Left renal pelvis (tissue), 4 donors: ENCODE results near the gene STYXL1. TPM values are rescaled to one million over a fixed set of nuclear protein-coding genes. Genes with fewer than 3 reads are reported as not detected.

Experiments
- DNase-seq, 4 donors: peaks; one replicate each; pipeline ENCODE4 v3.0.0-alpha.2; 2013; ENCODE audit warnings: low read depth in 4 of 4, low spot score in 3 of 4
- polyA plus RNA-seq, 4 donors: library from polyadenylated mRNA; unstranded; fragments of 120-200 nt; gene quantifications; one replicate each; pipeline ENCODE4 v1.2.1, GENCODE V29; 2013; ENCODE audit not compliant: insufficient read length in 4 of 4

STYXL1 gene
- polyA plus RNA-seq, 4 donors, result 27.3 to 55.3 (median 38.9) TPM

DNA sequence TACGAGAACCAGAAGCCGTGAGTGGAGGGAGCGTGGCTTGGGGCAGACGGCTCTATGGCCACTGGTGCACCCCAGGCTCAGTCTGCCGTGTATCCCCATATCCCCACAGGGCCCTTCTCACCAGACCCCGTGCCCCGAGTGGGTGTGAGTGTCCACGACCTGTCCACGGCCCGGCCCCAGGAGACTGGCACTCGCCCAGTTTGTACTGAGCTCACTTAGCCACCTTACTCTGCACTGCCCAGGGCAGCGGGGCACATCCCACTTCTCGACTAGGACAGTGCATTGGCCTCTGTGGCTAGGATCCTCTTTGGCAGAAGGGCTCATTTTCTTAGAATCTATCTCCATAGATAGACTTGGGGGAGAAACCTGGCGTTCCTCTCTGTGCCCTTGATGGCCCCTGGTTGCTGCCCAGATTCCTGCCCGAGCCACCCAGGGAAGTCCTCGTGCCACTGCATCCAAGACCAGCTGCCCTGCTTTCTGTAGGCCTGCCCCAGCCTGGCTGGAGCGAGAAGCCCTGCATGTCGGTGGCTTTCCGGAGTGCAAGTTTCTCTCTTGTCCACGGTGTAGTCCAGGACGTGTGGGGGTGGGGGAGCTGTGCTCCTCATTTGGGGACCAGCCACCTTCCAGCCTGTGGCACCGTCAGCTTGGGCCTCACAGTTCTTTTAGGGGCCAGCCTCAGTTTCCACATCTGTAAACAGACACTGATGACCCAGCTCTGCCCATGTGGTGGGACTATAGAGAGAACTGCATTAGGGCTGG lies 65.3 kb downstream of the STYXL1 start:
- no peak for DNase-seq

DNA sequence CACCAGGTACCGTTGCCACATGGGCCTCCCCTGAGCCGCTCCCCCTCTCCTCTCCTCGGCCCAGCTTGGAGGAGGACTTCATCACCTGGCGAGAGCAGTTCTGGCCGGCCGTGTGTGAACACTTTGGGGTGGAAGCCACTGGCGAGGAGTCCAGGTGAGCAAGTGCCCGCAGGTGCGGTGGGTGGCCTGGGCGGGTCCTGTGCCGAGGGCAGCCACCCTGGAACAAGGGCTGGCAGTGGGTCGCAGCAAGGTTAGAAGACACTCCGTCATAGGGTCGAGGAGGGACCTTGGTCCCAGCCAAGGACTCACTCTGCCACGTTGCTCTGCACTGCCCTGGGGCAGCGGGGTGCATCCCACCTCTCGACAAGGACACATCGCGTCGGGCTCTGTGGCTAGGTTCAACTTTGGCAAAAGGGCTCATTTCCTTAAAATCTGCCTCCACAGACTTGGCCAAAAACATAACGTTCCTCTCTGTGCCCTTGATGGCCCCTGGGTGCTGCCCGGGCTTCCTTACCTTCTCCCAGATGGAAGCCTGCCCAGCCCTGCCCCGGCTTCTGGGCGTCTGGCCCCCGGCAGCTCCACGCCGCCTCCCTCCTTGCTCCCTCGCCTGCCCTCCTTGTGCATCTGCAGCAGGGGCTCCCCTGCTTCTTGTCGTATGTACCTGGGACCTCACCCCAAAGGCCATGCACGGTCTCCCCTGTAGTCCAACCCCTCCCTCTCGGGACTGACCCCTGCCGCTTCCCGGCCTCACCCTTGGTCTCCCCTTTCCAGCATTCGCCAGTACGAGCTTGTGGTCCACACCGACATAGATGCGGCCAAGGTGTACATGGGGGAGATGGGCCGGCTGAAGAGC lies 66.1 kb downstream of the STYXL1 start:
- no peak for DNase-seq

DNA sequence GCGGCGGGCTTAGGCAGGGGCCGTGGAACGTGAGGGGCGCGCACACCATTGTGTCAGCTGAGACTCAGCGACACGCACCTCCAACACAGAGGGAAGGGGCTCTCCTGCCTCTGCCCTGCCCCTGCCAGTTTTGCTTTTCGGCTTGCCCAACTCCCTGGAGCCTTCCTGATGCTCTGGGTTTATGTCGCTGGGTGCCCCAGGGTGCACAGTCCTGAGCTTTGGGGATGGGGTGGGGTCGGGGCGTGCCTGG lies 66.7 kb downstream of the STYXL1 start:
- no peak for DNase-seq

DNA sequence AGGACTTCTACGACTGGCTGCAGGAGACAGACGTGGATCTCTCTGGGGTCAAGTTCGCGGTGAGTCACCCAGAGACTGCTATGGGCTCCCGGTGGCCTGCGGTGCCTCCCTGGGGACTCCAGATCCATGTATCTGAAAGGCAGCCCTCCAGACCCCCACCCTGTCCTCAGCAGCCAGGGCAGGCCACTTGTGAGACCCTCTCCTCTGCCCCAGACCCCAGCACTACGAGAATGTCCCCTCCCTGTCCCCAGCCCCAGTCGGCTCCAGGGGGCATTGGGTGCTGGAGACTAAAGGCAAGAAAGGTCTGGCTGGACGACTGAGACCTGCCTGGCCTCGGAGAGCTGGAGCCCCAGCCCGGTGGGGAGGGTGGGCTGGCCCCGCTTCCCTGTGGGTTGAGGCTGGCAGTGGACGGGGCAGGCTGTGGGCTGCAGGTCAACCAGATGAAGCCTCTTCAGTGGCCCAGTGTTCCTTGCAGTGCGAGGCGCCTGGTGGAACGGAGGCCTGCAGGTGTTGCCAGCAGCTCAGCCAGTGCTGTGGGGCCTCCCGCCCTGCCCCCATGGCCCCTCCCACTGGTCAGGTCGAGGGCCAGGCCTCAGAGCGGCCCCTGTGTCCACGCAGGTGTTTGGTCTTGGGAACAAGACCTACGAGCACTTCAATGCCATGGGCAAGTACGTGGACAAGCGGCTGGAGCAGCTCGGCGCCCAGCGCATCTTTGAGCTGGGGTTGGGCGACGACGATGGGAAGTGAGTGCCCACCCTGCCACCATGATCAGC lies 67.2 kb downstream of the STYXL1 start:
- DNase-seq, result no peak

DNA sequence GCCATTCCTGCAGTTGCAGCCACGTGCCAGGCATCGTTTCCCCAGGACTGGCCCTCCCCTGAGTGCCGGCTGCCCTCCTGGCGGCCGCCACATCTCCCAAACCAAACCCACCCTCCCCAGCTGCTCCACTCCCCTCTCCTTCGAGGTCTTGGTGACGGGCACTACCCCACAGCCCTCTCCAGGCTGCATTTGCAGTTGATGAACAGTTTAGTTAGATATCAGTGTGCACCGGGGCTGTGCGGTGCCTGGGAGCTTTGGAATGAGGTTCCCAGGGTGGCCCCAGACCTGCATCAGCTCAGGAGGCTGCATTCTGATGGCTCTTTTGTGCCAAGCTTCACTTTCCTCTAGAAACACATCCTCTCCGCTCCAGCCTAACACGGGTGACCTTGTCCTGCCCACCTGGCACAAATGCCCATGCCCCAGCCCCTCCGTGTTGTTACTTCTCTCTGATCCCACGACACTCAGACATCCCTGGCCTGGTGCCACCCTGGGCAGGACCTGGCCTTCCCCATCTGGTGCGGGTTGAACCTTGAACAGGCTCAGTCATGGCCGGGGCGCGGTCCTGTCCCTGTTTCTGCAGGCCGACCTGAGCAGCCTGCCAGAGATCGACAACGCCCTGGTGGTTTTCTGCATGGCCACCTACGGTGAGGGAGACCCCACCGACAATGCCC lies 67.9 kb downstream of the STYXL1 start:
- no peak for DNase-seq

DNA sequence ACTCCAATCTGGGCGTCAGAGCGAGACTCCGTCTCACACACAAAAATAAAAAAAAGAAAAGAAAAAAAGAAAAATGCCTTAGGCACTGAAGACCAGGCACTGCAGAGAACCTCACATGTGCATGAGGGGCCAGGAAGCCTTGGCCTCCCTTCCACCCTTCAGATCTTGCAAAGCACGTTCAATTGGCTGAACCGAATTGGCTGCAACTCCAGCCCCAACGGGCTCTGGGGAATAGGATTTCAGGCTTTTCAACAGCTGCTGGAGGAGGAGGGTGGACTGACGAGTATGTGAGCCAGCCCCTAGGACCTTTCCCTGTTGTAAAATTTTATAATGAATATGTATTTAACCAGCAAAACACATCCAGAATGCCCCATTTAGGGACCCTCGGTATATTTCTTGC lies 70.1 kb downstream of the STYXL1 start:
- DNase-seq, result no peak

DNA sequence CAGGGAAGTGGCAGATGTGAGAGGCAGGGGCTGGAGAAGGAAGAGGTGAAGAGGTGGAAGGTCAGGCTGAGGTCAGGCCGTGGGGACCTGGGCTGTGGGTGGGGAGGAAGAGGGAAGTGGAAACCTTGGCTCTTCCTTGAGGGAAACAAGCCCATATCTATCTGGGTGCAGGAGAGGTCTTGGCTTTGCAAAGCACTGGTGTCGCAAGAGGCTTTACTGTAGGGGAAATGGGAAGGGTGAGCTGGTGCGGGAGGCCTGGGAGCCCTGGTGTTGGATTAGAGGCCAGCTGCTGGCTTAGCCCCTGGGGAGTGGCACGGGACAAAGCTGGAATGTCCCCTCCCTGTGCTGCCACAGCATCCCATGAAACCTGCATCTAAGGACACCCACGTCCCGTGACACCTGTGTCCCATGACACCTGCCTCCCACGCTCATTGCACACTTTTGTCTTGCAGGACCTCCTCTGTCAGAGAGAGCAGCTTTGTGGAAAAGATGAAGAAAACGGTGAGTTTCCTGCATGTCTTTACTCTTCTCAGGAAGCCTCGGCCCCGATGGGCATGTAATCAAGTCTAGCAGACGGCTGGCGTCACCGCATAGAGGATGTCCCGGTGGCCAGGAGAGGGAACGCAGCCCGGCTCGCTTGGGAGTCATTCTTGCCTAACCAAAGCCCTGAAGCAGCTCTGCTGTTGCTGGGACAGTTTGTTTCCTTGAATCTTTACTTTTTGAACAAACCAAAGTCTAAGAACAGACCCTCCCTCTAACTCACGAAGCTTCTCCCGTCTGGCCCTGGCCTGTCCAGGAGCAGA lies 75.6 kb downstream of the STYXL1 start:
- no peak for DNase-seq

DNA sequence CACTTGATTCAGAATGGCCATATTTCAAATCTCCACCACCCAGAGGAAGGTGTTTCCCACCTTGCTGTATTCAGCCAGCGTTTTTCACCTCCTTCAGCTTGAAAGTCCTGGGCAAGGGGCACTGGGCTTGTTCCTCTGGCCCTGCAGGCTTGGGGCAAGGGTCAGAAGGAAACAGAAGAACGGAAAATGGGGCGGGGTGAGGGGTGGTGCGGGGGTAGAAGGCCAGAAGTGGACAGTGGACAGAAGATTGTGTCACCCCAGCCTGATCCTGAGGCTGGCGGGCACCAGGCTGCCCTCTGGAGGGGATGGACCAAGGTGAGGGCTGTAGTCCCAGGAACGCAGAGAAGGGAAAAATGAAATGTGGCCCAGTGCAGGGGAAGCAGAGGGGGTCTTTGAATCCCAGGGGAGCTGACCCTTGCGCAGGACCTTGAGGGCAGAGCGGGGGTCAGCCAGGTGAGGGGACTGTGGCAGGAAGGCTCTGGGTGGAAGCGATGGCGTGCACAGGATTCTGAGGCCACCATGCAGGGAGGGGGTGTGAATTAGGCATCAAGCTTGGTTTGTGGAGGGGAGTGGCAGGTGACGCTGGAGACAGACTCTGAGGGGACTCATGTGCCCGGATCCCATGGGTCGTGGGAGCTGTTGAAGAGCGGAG lies 76.4 kb downstream of the STYXL1 start:
- no peak for DNase-seq

DNA sequence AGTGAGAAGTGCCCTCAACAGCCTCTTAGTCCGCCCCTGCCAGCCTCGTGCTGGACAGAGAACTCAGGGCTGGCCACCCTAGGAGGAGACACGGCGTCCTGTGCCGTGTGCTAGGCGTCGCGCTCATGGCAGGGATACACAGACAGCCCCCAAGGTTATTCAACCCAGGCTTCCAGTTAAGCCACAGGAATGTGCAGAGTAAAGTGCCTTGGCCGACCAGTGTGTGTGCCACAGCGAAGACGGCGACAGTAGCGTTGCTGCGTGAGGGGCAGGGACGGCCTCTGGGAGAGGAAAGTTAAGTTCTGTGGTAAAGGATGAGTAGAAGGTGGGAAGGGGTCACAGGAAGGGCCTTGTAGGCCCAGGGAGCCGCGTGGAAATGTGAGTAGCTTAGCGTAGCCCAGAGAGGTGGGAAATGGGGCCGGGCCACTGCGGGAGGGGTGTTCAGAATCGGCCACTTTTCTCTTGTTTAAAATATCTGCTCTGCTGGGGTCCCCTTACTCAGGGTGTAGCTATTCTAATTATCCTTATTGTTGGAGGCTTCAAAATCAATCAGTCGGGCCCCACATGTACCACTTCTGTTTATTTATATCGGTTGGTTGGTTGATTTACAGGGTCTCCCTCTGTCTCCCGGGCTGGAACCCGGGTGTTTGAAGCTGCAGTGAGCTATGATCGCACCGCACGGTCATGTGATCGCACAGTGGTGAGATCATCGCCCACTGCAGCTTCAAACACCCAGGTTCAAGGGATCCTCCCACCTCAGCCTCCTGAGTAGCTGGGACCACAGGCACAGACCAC lies 77.9 kb downstream of the STYXL1 start:
- no peak for DNase-seq

DNA sequence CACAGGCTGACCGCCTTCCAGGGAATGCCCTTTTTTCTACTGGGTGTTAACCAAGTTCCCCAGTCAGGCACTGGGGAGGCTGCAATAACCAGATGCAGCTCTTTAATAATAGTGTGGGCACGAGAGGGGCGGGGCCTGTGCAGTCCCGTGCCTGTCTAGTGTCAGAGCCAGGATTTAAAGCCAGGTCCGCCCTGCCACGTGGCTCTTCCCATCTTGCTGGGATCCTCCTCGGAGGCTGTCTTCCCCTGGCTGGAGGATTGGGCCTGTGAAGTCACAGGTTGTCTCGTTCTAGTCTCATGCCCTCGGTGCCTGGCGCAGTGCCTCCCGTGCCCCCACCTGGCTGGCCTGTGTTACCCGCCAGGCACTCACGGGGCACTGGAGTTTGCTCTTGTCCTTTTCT lies 78.6 kb downstream of the STYXL1 start:
- DNase-seq, result no peak

DNA sequence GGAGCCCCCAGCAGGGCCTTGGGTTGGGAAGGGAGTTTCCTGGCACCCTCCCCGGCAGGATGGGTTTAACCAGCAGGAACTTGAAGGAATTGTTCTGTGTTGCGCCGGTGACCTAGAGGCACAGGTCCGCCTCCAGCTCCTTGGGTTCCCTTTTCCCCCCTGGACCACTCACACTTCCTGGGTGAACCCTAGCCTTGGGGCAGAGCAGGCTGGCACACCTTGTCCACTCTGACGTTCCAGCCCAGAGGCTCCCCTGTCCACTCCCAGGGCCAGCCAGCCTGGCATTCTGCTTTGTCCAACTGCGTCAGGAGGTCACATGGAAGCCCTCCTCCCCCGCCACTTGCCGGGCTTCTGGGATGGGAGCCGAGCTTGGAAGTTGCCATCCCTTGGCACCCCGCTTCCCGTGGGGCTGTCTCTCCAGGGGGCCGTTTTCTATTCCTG lies 79.2 kb downstream of the STYXL1 start:
- DNase-seq, result no peak

DNA sequence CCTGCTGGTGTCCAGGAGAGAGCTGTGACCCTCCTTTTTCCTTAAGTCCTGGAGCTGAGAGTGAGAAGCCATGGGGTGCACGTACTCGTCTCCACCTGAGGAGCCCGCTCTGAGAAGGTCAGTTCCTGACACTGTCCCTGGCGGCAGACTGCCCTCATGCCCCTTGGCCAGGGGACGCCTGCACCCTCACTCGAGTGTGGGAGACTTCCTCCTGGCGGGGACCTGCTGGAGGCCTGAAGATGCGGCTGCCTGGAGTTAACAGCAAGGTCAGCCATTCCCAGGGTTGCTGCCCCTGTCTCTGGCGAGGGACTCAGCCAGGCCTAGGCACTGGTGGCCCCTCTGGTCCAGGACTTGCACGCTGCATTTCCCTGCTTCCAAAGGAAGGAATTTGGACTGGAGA lies 79.8 kb downstream of the STYXL1 start:
- no peak for DNase-seq

DNA sequence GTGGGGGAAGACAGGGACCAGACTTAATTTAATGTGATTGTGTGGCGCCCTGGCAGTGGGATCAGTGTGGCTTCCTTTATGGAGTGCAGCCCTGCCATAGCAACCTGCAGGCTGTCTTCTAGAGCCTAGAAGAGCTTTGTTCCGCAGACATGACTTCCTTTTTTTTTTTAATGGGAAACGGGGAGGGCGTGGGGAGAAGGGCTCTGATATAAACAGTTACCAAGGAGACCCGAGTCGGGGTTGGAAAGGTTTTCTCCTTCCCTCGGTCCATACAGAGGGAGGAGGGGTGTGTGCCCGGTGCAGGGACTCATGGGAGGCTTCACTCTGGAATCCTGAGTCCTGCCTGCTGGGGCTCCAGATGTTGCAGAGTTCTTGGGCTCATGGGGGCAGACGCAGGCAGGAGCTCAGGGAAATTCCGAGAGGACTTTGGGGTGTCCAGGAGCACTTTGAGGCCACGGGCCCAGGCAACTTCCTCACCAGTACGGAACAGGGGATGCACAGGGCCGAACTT lies 80.3 kb downstream of the STYXL1 start:
- peak; percentile 48 to 58 (median 52) for DNase-seq

DNA sequence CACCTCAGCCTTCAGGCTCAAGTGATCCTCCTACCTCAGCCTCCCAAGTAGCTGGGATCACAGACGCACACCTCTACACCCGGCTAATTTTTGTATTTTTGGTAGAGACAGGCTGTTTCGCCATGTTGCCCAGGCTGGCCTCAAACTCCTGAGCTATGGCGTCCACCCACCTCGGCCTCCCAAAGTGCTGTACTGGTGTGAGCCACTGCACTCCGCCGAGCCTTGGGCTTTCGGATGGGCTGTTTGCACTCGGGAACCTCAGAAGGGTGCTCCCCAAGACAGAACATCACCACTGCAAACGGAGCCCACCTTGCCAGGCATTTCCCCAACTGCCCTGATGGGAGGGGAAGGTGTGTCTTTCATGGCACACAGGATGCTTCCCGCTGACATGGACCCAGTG lies 80.7 kb downstream of the STYXL1 start:
- DNase-seq, result no peak

DNA sequence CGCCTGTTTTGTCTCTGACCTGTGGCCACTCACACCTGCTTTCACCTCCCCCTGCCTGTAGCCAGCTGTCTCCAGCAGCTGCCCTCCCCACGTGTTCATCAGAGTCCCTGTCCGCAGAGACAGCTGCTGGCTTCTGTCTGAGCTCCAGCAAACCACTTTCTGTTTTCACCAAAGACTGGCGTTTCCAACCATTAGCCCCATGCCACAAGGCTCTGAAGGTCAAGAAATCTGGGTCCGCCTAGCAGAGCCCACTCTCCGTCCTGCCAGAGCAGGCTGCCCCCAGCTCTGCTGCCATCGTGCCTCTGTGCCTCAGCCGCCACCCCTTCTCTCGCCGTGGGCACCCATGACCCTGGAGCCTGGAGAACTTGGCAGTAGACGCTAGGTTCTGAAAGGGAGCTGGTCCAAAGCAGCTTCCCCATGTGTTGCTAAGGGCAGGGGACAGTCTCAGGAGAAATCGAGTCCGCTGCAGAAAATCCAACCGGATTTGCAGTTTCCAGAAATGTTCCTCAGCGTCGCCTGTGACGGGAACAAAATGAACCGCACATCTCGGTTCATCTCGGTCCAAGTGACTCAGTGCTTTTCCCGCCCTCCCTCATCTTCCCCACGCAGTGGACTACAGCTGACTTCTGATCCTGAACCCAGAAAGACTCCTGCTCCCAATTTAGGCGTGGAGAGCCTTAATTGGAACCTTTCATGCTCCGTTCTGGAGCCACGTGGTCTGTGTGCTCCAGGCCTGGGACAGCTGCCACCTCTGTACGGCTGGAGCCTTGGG lies 81.4 kb downstream of the STYXL1 start:
- DNase-seq, result no peak

DNA sequence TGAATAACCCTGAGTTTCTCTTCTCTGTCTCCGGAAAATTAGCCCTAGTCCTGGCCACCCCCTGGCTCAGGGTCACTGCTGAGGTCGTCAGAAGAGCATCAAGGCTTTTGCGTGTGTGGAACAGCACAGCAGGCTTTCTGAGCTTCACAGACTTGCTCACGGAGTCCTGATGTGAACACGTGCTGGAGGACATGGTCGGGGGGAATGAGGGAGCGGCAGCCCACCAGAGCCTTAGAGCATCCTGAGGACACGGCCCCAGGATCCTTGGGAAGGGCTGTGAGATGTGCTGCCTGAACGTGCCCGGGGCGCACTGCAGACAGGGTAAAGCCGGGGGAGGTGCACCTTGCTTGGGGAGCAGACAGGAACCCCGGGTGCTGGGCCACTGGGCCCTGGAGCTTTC lies 82.2 kb downstream of the STYXL1 start:
- no peak for DNase-seq

DNA sequence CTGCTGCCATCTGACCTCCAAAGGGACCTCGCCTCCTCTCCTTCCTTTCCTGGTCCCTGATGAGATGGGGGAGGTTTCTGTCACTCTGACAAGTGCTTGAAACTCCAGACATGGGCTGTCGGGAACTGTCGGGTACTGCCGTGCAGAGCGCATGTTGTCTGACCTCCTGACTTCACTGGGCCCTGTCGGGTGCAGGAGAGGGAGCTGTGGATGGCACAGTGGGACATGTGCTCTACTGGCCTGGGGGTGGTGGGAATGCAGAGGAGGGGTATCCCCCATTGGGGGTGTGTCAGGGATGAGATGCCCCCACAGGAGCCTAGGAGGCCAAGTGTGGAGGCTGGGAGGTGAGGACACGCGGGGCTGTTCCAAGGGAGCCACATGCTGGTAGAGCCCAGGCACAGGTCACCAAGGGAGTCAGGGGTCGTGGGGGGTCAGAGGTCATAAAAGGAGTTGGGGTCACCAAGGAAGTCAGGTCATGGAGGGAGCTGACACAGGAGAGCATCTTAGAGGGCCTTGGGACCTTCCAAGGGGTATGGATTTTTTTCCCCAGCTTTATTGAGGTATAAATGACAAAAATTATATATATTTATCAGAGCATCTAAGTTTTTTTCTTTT lies 84.3 kb downstream of the STYXL1 start:
- DNase-seq, result no peak
